OCI-LY7 (cell line): ENCODE measurements around the gene REPIN1.

ENCODE experiments used
- EZH2phosphoT487 ChIP-seq: fragments of 200-600 bp; sonication (generic); IDR thresholded peaks from 2 replicates; pipeline ENCODE4 v1.6.1; 2018; ENCODE audit warnings: low read depth, borderline replicate concordance, mild to moderate bottlenecking, mixed run types, antibody characterized with exemption, low read length, moderate library complexity, mixed read lengths
- TF ChIP-seq, protein P1 (sequence below): fragments of 200-600 bp; sonication (generic); conservative IDR thresholded peaks from 2 replicates; pipeline ENCODE4 v1.5.1; 2014; ENCODE audit warnings: mild to moderate bottlenecking, antibody characterized with exemption, low read length, moderate library complexity, mixed read lengths

DNA sequence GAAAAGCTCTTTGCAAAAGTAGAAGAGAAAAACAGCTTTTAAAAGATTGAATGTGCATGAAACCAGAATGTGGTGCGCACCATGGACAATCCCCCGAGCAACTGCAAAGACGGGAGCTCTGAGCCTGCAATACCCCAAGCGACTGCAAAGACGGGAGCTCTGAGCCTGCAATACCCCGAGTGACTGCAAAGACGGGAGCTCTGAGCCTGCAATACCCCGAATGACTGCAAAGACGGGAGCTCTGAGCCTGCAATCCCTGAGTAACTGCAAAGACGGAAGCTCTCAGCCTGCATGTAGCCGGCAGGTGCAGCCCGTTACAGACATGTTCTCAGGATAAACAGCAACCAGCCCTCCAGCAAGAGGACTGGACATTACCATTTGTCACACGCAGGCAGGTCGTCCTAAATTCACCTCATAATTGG, 16.7 kb downstream of the REPIN1 start:
- TF ChIP-seq, protein P1, sequence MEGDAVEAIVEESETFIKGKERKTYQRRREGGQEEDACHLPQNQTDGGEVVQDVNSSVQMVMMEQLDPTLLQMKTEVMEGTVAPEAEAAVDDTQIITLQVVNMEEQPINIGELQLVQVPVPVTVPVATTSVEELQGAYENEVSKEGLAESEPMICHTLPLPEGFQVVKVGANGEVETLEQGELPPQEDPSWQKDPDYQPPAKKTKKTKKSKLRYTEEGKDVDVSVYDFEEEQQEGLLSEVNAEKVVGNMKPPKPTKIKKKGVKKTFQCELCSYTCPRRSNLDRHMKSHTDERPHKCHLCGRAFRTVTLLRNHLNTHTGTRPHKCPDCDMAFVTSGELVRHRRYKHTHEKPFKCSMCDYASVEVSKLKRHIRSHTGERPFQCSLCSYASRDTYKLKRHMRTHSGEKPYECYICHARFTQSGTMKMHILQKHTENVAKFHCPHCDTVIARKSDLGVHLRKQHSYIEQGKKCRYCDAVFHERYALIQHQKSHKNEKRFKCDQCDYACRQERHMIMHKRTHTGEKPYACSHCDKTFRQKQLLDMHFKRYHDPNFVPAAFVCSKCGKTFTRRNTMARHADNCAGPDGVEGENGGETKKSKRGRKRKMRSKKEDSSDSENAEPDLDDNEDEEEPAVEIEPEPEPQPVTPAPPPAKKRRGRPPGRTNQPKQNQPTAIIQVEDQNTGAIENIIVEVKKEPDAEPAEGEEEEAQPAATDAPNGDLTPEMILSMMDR, result no peak
- TF ChIP-seq EZH2phosphoT487, result no peak
